Endothelial cell of umbilical vein (primary cell): ENCODE data around the gene ADCY9. TPM values are rescaled to one million over a fixed set of nuclear protein-coding genes. Genes with fewer than 3 reads are reported as not detected.

Experiments used
- BruUV-seq: library from RNA; stranded (reverse); fragments of 400-500 nt; replicated peaks from 2 replicates; lab custom pipeline; 2021; lab: Mats Ljungman, UMichigan
- CTCF ChIA-PET: fragments of 300-600, 350-600 bp; sonication (Branson Sonifier 250); formaldehyde crosslinking; loops from one replicate; lab custom pipeline; 2021; ENCODE audit warnings: antibody characterized with exemption, inconsistent platforms; lab: Charles Lee
- POLR2A ChIA-PET: fragments of 300-600, 350-600 bp; sonication (Branson Sonifier 250); formaldehyde crosslinking; loops from one replicate; lab custom pipeline; 2021; ENCODE audit warnings: antibody characterized with exemption, inconsistent platforms; lab: Charles Lee
- DNase-seq: peaks from one replicate; pipeline ENCODE4 v3.0.0-alpha.2; 2011; ENCODE audit warnings: low read depth, low spot score
- FAIRE-seq: peaks from 2 replicates; lab custom pipeline; 2011; peaks lifted over from hg19 to GRCh38; lab: Jason Lieb, UNC
- H2AFZ ChIP-seq: 2 replicates; pipeline ENCODE4 v1.6.0; 2012; ENCODE audit warnings: low read depth, low read length, control low read depth, inconsistent platforms
- H3K27ac ChIP-seq: 2 replicates; pipeline ENCODE4 v1.5.1; 2011; ENCODE audit warnings: low read depth, mild to moderate bottlenecking, control low read depth, low read length, moderate library complexity; ENCODE audit not compliant: insufficient read depth
- H3K27me3 ChIP-seq, 2 experiments: 2 replicates each; pipeline versions ENCODE4 v1.6.0 to v1.6.1; 2011; ENCODE audit warnings: low read length in 2 of 2, mixed read lengths in 1 of 2; ENCODE audit not compliant: control insufficient read depth in 2 of 2, insufficient read depth in 2 of 2
- H3K36me3 ChIP-seq, 2 experiments: 2 replicates in 1 of 2; 3 replicates in 1 of 2; pipeline ENCODE4 v1.5.1; 2011; ENCODE audit warnings: low read length in 2 of 2, mild to moderate bottlenecking in 1 of 2, moderate library complexity in 1 of 2; ENCODE audit not compliant: control insufficient read depth in 2 of 2, insufficient read depth in 2 of 2; ENCODE audit errors: extremely low read depth in 1 of 2
- H3K4me1 ChIP-seq: 3 replicates; pipeline ENCODE4 v1.5.1; 2011; ENCODE audit warnings: mild to moderate bottlenecking, low read length; ENCODE audit not compliant: control insufficient read depth, insufficient read depth; ENCODE audit errors: extremely low read depth
- H3K4me2 ChIP-seq: 2 replicates; pipeline ENCODE4 v1.6.1; 2011; ENCODE audit warnings: low read length, control low read depth, mixed read lengths; ENCODE audit not compliant: insufficient read depth
- H3K4me3 ChIP-seq, 3 experiments: fragments of 200-600 bp in 1 of 3; sonication (generic), shearing (Covaris generic) in 1 of 3; replicated peaks in 1 of 3; 2 replicates each; pipeline ENCODE4 v1.5.1; 2011 to 2016; ENCODE audit warnings: control low read depth in 3 of 3, low read length in 3 of 3, mild to moderate bottlenecking in 2 of 3, inconsistent platforms in 1 of 3, low read depth in 1 of 3, moderate library complexity in 1 of 3; ENCODE audit not compliant: insufficient read depth in 1 of 3
- H3K79me2 ChIP-seq: 2 replicates; pipeline ENCODE4 v1.6.0; 2012; ENCODE audit warnings: low read length, inconsistent platforms; ENCODE audit not compliant: control insufficient read depth, insufficient read depth
- H3K9ac ChIP-seq: replicated peaks from 2 replicates; pipeline ENCODE3; 2011; ENCODE audit warnings: low read length, control low read depth; ENCODE audit not compliant: insufficient read depth; ENCODE audit errors: extremely low read depth
- H3K9me1 ChIP-seq: replicated peaks from 3 replicates; pipeline ENCODE4 v1.6.0; 2011; ENCODE audit warnings: mild to moderate bottlenecking, low read length; ENCODE audit not compliant: control insufficient read depth, insufficient read depth; ENCODE audit errors: extremely low read depth
- H3K9me3 ChIP-seq: replicated peaks from 2 replicates; pipeline ENCODE4 v1.5.1; 2012; ENCODE audit warnings: low read length, inconsistent platforms; ENCODE audit not compliant: control insufficient read depth, insufficient read depth
- H4K20me1 ChIP-seq: replicated peaks from 2 replicates; pipeline ENCODE3; 2011; ENCODE audit warnings: mild to moderate bottlenecking, low read length; ENCODE audit not compliant: control insufficient read depth, insufficient read depth; ENCODE audit errors: extremely low read depth
- EZH2 ChIP-seq: IDR thresholded peaks from 2 replicates; pipeline ENCODE4 v1.6.1; 2012; ENCODE audit warnings: borderline replicate concordance, low read depth, mild to moderate bottlenecking, moderate library complexity, low read length, inconsistent platforms; ENCODE audit not compliant: severe bottlenecking
- FOS ChIP-seq: IDR thresholded peaks from 2 replicates; pipeline ENCODE4 v1.6.1; 2011; ENCODE audit warnings: mild to moderate bottlenecking, low read length, moderate library complexity, borderline replicate concordance; ENCODE audit not compliant: insufficient read depth
- GATA2 ChIP-seq: IDR thresholded peaks from 2 replicates; pipeline ENCODE4 v1.7.0; 2011; ENCODE audit warnings: low read depth, mild to moderate bottlenecking, moderate library complexity, mixed read lengths, low read length; ENCODE audit not compliant: insufficient read length, insufficient read depth
- JUN ChIP-seq: IDR thresholded peaks from 2 replicates; pipeline ENCODE4 v1.6.1; 2011; ENCODE audit warnings: borderline replicate concordance, low read depth; ENCODE audit not compliant: insufficient read length, insufficient read depth
- MYC ChIP-seq: IDR thresholded peaks from one replicate; pipeline ENCODE4 v1.6.1; 2011; ENCODE audit warnings: mild to moderate bottlenecking, low read depth, low read length
- POLR2A ChIP-seq: IDR thresholded peaks from 2 replicates; pipeline ENCODE4 v1.6.1; 2012; ENCODE audit warnings: low read depth, mild to moderate bottlenecking, control low read depth, low read length
- POLR2AphosphoS5 ChIP-seq: IDR thresholded peaks from 2 replicates; pipeline ENCODE4 v1.6.1; 2012; ENCODE audit warnings: low read depth, mild to moderate bottlenecking, control low read depth, low read length, moderate library complexity; ENCODE audit not compliant: insufficient read depth
- dilution Hi-C: fragments of 300-500 bp; cut with MboI; formaldehyde crosslinking; loops from one replicate; pipeline ENCODE4 v1.15.0; 2019; ENCODE audit warnings: low sequenced_read_pairs; ENCODE audit not compliant: extremely low pct_ligation_motif_present
- intact Hi-C: fragments of 100-400 bp; cut with micrococcal nuclease; formaldehyde crosslinking; loops from one replicate; pipeline ENCODE4 v1.10.0; 2022
- polyA plus RNA-seq, 4 experiments: library from polyadenylated mRNA; depleted of rRNA in 3 of 4; stranded (reverse) in 3 of 4; unstranded in 1 of 4; fragments of >200 nt; gene quantifications; 2 replicates each; pipeline versions ENCODE4 v1.2.1 to v1.2.3, GENCODE V29; 2011 to 2012; ENCODE audit warnings: missing spikeins in 1 of 4
- total RNA-seq: library from RNA; stranded (reverse); gene quantifications from 2 replicates; pipeline ENCODE4 v1.2.3, GENCODE V29; 2021
- TF ChIP-seq, protein P1 (sequence below): IDR thresholded peaks from 2 replicates; pipeline ENCODE4 v1.6.1; 2011; ENCODE audit not compliant: insufficient read depth, insufficient read length
- TF ChIP-seq, protein P2 (sequence below), 2 donors: IDR thresholded peaks; 1 replicate in 1 of 2; 2 replicates in 1 of 2; pipeline ENCODE4 v1.5.1; 2011; ENCODE audit warnings: low read length in 2 of 2, mild to moderate bottlenecking in 2 of 2, moderate library complexity in 2 of 2, control low read depth in 1 of 2, inconsistent platforms in 1 of 2, low read depth in 1 of 2; ENCODE audit not compliant: insufficient read depth in 1 of 2; ENCODE audit errors: extremely low read depth in 1 of 2

Gene ADCY9
- total and polyA plus RNA-seq, 2 donors (not counting 3 experiments of a cell fraction or from before 2014, with no cell fraction given), result 6.8 to 14.0 TPM

DNA sequence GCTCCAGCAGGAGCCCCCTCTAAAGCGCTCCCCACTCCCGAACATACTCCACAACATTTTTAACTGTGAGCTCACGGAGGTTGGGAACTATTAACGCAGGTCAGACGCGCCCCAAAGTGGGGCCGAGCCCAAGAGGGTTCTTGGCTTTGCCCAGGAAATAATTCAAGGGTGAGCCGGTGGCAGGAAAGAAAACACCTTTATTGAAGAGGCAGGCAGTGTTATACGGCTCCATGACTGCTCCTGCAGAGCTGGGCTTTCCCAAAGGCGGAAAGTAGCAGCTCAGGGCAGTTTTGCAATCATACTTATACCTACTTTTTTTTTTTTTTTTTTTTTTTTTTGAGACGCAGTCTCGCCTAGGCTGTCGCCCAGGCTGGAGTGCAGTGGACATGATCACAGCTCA is 6.2 kb downstream of the ADCY9 start:
- ChIA-PET CTCF (interaction anchor here (0.6 to 2.5 kb wide), 2 partner anchors 10 to 76 kb away, joined by 3 to 13 read pairs; no protein-coding TSS in a partner anchor), POLR2A (no interaction called here)
- no peak for DNase-seq
- no peak overlapping the region for H3K9ac ChIP-seq
- H3K79me2 ChIP-seq, result no peaks in the 10 kb centered on the region
- dilution Hi-C loops, result no loop called here
- no peak overlapping the region for H3K4me3 ChIP-seq
- H3K36me3 ChIP-seq, result no peaks in the 10 kb centered on the region
- no peak overlapping the region for H3K27ac ChIP-seq
- no peak for TF ChIP-seq POLR2A
- no peak for TF ChIP-seq GATA2
- TF ChIP-seq, protein P1, sequence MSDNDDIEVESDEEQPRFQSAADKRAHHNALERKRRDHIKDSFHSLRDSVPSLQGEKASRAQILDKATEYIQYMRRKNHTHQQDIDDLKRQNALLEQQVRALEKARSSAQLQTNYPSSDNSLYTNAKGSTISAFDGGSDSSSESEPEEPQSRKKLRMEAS, result no peak
- no peak for TF ChIP-seq EZH2
- TF ChIP-seq, protein P2, sequence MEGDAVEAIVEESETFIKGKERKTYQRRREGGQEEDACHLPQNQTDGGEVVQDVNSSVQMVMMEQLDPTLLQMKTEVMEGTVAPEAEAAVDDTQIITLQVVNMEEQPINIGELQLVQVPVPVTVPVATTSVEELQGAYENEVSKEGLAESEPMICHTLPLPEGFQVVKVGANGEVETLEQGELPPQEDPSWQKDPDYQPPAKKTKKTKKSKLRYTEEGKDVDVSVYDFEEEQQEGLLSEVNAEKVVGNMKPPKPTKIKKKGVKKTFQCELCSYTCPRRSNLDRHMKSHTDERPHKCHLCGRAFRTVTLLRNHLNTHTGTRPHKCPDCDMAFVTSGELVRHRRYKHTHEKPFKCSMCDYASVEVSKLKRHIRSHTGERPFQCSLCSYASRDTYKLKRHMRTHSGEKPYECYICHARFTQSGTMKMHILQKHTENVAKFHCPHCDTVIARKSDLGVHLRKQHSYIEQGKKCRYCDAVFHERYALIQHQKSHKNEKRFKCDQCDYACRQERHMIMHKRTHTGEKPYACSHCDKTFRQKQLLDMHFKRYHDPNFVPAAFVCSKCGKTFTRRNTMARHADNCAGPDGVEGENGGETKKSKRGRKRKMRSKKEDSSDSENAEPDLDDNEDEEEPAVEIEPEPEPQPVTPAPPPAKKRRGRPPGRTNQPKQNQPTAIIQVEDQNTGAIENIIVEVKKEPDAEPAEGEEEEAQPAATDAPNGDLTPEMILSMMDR (IDR thresholded peaks at IDR 0.05; ENCODE audit: extremely low read depth in 1 of 2, insufficient read depth in 1 of 2, low read depth in 1 of 2, low read length in 2 of 2), result no peak
- TF ChIP-seq MYC, result no peak
- TF ChIP-seq POLR2AphosphoS5, result no peak
- no peak for TF ChIP-seq JUN
- TF ChIP-seq FOS, result no peak
- H4K20me1 ChIP-seq, result no peaks in the 10 kb centered on the region
- H3K27me3 ChIP-seq, result no peaks in the 10 kb centered on the region
- no peaks in the 10 kb centered on the region for H3K9me3 ChIP-seq
- no peak for FAIRE-seq
- no peaks in the 10 kb centered on the region for H3K9me1 ChIP-seq
- H3K4me2 ChIP-seq, result no peak overlapping the region
- intact Hi-C loops, result loop anchor here (5.0 kb wide), 1 partner anchor 98 kb away; no protein-coding TSS in a partner anchor
- H3K4me1 ChIP-seq, result peaks cover 12% of the 10 kb centered on the region
- H2AFZ ChIP-seq, result no peak overlapping the region
- no TSS peak for BruUV-seq
